Measurements from ENCODE around the gene TEAD4.

The TEAD4 gene

DNA sequence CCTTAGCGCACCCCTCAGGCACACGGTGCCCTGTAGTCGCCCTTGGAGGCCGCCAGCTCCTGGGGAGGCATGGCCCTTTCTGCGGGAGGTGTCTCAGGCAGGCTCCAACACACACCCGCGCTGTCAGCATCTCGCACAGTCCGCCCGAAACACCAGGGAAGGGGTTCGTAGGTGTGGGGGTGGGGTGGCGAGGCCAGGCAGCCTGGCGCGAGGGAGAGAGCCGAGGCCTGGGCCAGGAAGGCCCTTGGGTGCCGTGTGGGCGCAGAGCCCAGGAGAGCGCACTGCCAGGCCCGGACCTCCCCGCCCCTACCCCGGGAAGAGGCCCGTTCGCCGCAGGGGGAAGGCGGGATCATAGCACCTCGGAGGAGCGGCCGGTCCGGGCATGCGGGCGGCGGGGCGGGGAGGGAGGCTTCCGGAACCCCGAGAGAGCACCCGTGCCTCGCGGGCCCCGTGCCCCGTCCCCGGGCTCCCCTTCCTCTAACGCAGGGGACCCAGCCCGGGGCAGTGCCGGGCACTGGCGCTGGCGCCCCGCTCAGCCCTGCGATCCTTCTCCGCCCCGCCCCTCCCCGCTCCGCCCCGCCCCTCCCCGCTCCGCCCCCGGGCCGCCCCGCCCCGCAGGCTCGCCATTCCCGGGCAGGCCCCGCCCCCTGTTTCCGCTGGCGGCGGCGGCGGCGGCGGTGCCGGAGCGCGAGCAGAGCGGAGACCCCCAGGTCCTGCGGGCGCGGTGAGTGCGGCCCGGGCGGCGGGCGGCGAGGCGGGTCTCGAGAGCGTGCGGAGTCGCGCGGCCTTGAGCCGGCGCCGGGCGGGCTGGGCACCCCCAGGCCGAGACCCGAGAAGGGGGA lies 117.8 kb downstream of the TEAD4 start, which contains the start of gene TSPAN9:
TSPAN9 (plus strand) TSS at position 650 of the 842 bp plus-strand sequence. CDS start 123,815 bp downstream, outside the sequence.
- Histone ChIP-seq H2AFZ (ENCODE audit: low read depth) (peak within 1 kb of the TSS; percentile 73), H3K4me3 (IDR thresholded peaks at IDR 0.05; ENCODE audit: insufficient read depth, low read depth, low read length) (no peak within 1 kb of the TSS), H3K79me2 (ENCODE audit: insufficient read depth, low read depth) (no peaks in the 10 kb centered on the region), H3K4me1 (ENCODE audit: low read depth, poor library complexity, severe bottlenecking) (peaks cover 15% of the 10 kb centered on the region), H3K36me3 (ENCODE audit: insufficient read depth) (no peaks in the 10 kb centered on the region), H3K27ac (peak within 1 kb of the TSS; percentile 23; the same call in 1 of the 2 replicates), H3K27me3 (ENCODE audit: insufficient read depth, low read depth) (no peaks in the 10 kb centered on the region), H3K4me2 (peak within 1 kb of the TSS; percentile 63), H4K20me1 (ENCODE audit: insufficient read depth) (no peaks in the 10 kb centered on the region), H3K9ac (peak within 1 kb of the TSS; percentile 56; the same call in 1 of the 2 replicates)
- TF ChIP-seq, protein P1, sequence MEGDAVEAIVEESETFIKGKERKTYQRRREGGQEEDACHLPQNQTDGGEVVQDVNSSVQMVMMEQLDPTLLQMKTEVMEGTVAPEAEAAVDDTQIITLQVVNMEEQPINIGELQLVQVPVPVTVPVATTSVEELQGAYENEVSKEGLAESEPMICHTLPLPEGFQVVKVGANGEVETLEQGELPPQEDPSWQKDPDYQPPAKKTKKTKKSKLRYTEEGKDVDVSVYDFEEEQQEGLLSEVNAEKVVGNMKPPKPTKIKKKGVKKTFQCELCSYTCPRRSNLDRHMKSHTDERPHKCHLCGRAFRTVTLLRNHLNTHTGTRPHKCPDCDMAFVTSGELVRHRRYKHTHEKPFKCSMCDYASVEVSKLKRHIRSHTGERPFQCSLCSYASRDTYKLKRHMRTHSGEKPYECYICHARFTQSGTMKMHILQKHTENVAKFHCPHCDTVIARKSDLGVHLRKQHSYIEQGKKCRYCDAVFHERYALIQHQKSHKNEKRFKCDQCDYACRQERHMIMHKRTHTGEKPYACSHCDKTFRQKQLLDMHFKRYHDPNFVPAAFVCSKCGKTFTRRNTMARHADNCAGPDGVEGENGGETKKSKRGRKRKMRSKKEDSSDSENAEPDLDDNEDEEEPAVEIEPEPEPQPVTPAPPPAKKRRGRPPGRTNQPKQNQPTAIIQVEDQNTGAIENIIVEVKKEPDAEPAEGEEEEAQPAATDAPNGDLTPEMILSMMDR (conservative IDR thresholded peaks at IDR 0.05; ENCODE audit: low read depth, low read length) = no peak

DNA sequence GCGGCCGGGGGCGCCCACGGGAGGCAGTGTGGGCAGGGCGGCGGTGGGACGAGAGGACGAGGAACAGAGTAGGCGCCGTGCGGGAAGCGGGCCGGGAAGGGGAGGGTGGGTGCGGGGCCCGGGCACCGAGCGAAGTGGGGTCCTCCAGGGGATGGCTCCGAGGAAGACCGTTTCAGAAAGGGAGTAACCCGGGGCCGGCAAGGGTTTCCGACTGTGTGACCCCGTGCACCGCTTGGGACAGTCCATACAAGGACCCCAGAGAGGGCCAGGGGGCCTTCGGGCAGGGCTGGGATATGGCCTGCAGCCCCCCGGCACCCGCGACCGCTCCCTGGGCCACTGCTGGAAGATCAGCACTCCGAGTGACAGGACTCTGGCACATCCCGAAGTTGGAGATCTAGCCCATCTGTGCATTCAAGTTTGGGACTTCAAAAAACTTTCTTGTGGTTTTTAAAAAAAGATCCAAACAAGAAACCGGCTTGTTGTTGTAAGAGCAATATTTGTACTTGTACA lies 118.4 kb downstream of the TEAD4 start:
- H3K79me2 ChIP-seq (ENCODE audit: insufficient read depth, low read depth) = no peaks in the 10 kb centered on the region
- H3K4me2 ChIP-seq = peak overlapping the region; percentile 31; the same call in 1 of the 2 replicates
- no peak overlapping the region for H3K9ac ChIP-seq
- H3K27me3 ChIP-seq (ENCODE audit: insufficient read depth, low read depth) = no peaks in the 10 kb centered on the region
- H4K20me1 ChIP-seq (ENCODE audit: insufficient read depth) = no peaks in the 10 kb centered on the region
- no peak overlapping the region for H3K4me3 ChIP-seq (IDR thresholded peaks at IDR 0.05; ENCODE audit: insufficient read depth, low read depth, low read length)
- H3K27ac ChIP-seq = no peak overlapping the region
- TF ChIP-seq, protein P1 (conservative IDR thresholded peaks at IDR 0.05; ENCODE audit: low read depth, low read length) = no peak
- H3K36me3 ChIP-seq (ENCODE audit: insufficient read depth) = no peaks in the 10 kb centered on the region
- peak overlapping the region; percentile 53 for H2AFZ ChIP-seq (ENCODE audit: low read depth)
- H3K4me1 ChIP-seq (ENCODE audit: low read depth, poor library complexity, severe bottlenecking) = peaks cover 15% of the 10 kb centered on the region

DNA sequence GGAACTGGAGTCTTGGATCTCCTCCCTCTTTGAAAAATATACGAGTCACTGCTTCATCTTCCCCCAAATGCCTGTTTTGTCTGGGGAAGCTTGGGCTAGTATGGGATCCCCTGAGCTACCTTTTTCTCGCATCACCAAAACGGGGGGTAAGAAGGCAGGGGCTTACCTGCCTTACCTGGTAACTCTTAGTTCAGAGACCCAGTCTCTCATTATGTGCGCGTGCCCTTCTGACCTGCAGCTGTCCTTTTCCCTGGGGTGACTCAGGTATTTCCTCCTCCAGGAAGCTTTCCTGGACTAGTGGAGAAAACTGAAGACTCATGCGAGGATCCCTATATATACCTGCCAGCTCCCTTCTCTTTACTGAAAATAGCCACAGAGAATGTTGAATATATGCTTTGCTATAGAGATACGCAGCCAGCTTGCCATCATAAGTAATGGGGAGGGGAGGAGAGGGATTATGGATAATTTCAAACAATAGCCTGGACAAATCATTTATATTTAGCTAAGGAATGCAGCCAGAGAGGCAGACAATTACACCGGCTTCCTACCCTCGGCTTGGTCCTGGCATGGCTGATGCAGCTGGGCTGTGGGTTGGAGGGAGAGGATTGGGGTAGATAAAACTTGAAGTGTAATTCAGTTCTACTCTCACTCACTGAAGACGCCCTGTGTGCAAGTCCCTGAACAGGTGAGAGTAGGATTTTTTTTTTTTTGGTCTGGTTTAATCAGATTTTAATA lies 119.1 kb downstream of the TEAD4 start:
- Histone ChIP-seq H3K4me3 (IDR thresholded peaks at IDR 0.05; ENCODE audit: insufficient read depth, low read depth, low read length) (no peak overlapping the region), H3K27ac (no peak overlapping the region), H3K4me2 (peak overlapping the region; percentile 31; the same call in 1 of the 2 replicates), H3K36me3 (ENCODE audit: insufficient read depth) (no peaks in the 10 kb centered on the region), H4K20me1 (ENCODE audit: insufficient read depth) (no peaks in the 10 kb centered on the region), H3K79me2 (ENCODE audit: insufficient read depth, low read depth) (no peaks in the 10 kb centered on the region), H2AFZ (ENCODE audit: low read depth) (peak overlapping the region; percentile 53), H3K27me3 (ENCODE audit: insufficient read depth, low read depth) (no peaks in the 10 kb centered on the region), H3K9ac (no peak overlapping the region), H3K4me1 (ENCODE audit: low read depth, poor library complexity, severe bottlenecking) (peaks cover 13% of the 10 kb centered on the region)
- TF ChIP-seq, protein P1 (conservative IDR thresholded peaks at IDR 0.05; ENCODE audit: low read depth, low read length) = no peak

DNA sequence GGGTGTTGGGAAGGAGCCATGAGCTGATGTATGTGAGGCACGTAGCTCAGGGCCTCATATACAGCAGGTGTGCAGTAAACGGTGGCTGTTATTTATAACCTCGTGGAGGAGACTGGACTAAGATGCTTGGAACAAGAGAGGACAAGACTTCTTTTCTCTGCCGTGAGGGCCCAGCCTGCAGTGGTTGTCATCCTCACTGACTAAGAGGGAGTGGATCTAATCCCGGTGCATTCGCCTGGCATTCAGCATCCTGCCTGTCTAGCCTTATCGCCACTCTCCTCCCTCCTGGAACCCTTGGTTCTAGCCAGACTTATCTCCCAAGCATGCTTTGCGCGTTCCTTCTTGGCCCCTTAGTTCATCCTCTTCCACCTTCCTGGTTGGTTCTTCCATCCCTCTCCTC lies 121.9 kb downstream of the TEAD4 start:
- no peaks in the 10 kb centered on the region for H3K27me3 ChIP-seq (ENCODE audit: insufficient read depth, low read depth)
- TF ChIP-seq, protein P1 (conservative IDR thresholded peaks at IDR 0.05; ENCODE audit: low read depth, low read length) = no peak
- H3K4me1 ChIP-seq (ENCODE audit: low read depth, poor library complexity, severe bottlenecking) = peaks cover 9% of the 10 kb centered on the region
- no peaks in the 10 kb centered on the region for H4K20me1 ChIP-seq (ENCODE audit: insufficient read depth)
- no peaks in the 10 kb centered on the region for H3K79me2 ChIP-seq (ENCODE audit: insufficient read depth, low read depth)
- no peak overlapping the region for H2AFZ ChIP-seq (ENCODE audit: low read depth)
- H3K9ac ChIP-seq = no peak overlapping the region
- no peak overlapping the region for H3K4me3 ChIP-seq (IDR thresholded peaks at IDR 0.05; ENCODE audit: insufficient read depth, low read depth, low read length)
- no peak overlapping the region for H3K4me2 ChIP-seq
- H3K27ac ChIP-seq = no peak overlapping the region
- H3K36me3 ChIP-seq (ENCODE audit: insufficient read depth) = no peaks in the 10 kb centered on the region

Measured in KMS-11 (cell line).